GM19023 (cell line): ENCODE results near the gene CD79B.
"Not testable (repeated sequence)": the region's sequence is repeated elsewhere in the genome, so short reads cannot be mapped to it uniquely, and the experiment has no call there.

Experiments used
- ATAC-seq: cut with Tn5 transposase; IDR thresholded peaks from one replicate; pipeline ENCODE4 v1.9.1; 2021; ENCODE audit warnings: mild to moderate bottlenecking, moderate library complexity; ENCODE audit not compliant: unreplicated experiment

Gene CD79B

DNA sequence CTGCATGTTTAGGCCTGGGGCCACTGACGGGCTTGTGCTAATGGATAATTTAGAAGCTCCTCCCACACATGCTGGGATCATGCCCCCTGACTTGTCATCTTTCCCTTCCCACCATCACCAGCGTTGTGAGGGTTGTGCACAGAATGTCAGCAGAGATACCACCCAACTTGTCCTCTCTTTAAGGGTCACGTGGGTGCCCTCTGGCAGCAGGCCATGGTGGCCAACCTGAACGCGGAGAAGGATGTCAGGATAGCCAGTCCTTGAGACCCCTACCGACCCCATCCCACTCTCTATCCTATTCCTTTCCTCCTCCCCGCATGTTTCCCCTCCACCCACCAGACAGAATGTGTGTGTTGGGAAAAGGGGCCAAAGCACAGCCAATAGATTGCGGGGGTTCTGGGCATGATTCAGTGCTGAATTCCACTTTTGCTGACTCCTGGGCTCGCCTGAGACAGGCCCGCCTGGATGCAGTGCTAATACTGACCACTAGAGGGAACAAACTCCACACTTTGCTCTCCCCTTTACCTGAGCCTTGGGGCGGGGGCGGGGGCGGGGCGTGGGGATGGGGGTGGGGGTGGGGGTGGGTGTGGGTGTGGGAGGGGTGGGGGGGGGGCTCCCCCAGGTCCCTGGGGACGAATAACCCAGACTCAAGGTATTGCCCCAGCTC lies 50.1 kb downstream of the CD79B start, which contains the start of gene GH2:
Gene GH2, minus strand, starts transcription at position 10 of the 667 bp plus-strand sequence. CDS start 143 bp downstream, outside the sequence.
- no peak for ATAC-seq

DNA sequence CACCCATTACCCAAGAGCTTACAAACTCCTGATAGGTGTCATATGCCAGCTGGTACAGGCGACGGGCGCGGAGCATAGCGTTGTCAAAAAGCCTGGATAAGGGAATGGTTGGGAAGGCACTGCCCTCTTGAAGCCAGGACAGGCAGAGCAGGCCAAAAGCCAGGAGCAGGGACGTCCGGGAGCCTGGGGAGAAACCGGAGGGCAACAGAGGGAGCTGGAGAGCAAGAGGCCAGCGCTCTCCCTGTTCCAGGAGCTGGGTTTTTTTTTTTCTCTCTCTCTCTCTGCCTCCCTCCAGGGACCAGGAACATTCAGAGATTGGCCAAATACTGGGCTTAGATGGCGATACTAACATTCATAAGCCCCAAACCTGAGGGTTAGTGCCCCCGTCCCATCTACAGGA lies 50.8 kb downstream of the CD79B start:
- not testable (repeated sequence) for ATAC-seq

DNA sequence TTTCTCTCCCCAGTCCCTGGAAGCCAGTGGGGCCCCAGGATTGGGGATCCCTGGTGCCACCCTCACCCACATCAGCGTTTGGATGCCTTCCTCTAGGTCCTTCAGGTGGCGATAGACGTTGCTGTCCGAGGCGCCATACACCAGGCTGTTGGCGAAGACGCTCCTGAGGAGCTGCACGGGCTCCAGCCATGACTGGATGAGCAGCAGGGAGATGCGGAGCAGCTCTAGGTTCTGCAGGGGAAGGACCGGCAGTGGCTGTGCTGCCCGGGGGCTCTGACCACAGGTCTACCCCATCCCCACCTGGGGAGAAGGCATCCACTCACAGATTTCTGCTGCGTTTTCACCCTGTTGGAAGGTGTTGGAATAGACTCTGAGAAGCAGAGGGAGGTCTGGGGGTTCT lies 51.4 kb downstream of the CD79B start:
- no peak for ATAC-seq
